DND-41 (cell line): Measurements from ENCODE around the gene CALHM6.

ENCODE experiments used
- ATAC-seq: fragments of 200-7000 bp; cut with Tn5 transposase; 3 replicates; pipeline ENCODE4 v1.9.1; 2021; ENCODE audit warnings: low read depth; ENCODE audit not compliant: insufficient read depth
- DNase-seq: peaks from one replicate; pipeline ENCODE4 v3.0.0-alpha.2; 2020
- H2AFZ ChIP-seq: 2 replicates; pipeline ENCODE4 v1.6.0; 2012; ENCODE audit warnings: low read depth, low read length
- H3K27ac ChIP-seq: 2 replicates; pipeline ENCODE4 v1.5.1; 2012; ENCODE audit warnings: low read length, inconsistent platforms
- H3K27me3 ChIP-seq: fragments of 200-600 bp; sonication (generic); 2 replicates; pipeline ENCODE4 v1.6.0; 2012; ENCODE audit warnings: low read length, mild to moderate bottlenecking, inconsistent platforms; ENCODE audit not compliant: insufficient read depth, poor library complexity
- H3K36me3 ChIP-seq: 2 replicates; pipeline ENCODE4 v1.5.1; 2012; ENCODE audit warnings: low read length, inconsistent platforms; ENCODE audit not compliant: insufficient read depth
- H3K4me1 ChIP-seq: 2 replicates; pipeline ENCODE4 v1.5.1; 2012; ENCODE audit warnings: mild to moderate bottlenecking, low read length; ENCODE audit not compliant: insufficient read depth
- H3K4me2 ChIP-seq: 2 replicates; pipeline ENCODE4 v1.6.0; 2012; ENCODE audit warnings: mild to moderate bottlenecking, moderate library complexity, low read length, inconsistent platforms; ENCODE audit not compliant: insufficient read depth
- H3K4me3 ChIP-seq, 2 experiments: fragments of 200-600 bp in 1 of 2; shearing (Covaris generic) in 1 of 2; 2 replicates each; pipeline ENCODE4 v1.5.1; 2012 to 2016; ENCODE audit warnings: inconsistent platforms in 2 of 2, low read length in 2 of 2, mild to moderate bottlenecking in 2 of 2, low read depth in 1 of 2, moderate library complexity in 1 of 2
- H3K79me2 ChIP-seq: 2 replicates; pipeline ENCODE4 v1.6.0; 2012; ENCODE audit warnings: low read length, inconsistent platforms; ENCODE audit not compliant: insufficient read depth
- H3K9ac ChIP-seq: 2 replicates; pipeline ENCODE4 v1.6.0; 2012; ENCODE audit warnings: low read depth, mild to moderate bottlenecking, inconsistent platforms, low read length, moderate library complexity
- H3K9me3 ChIP-seq: 2 replicates; pipeline ENCODE4 v1.5.1; 2012; ENCODE audit warnings: low read length, moderate library complexity, mild to moderate bottlenecking, inconsistent platforms; ENCODE audit not compliant: insufficient read depth, severe bottlenecking
- H4K20me1 ChIP-seq: 2 replicates; pipeline ENCODE4 v1.6.0; 2012; ENCODE audit warnings: low read length; ENCODE audit not compliant: insufficient read depth
- EZH2 ChIP-seq: IDR thresholded peaks from 3 replicates; pipeline ENCODE4 v1.6.1; 2012; ENCODE audit warnings: borderline replicate concordance, low read depth, mild to moderate bottlenecking, moderate library complexity, low read length, inconsistent platforms; ENCODE audit not compliant: severe bottlenecking
- TF ChIP-seq, protein P1 (sequence below): IDR thresholded peaks from 2 replicates; pipeline ENCODE4 v1.5.1; 2012; ENCODE audit warnings: borderline replicate concordance, low read length, moderate library complexity, mild to moderate bottlenecking; ENCODE audit not compliant: poor library complexity, severe bottlenecking; ENCODE audit errors: extremely low read depth

Gene CALHM6

GRCh38 chr6:116500969-116501433, 39.8 kb downstream of the CALHM6 start:
- Histone ChIP-seq H4K20me1 (no peaks in the 10 kb centered on the region), H3K4me2 (no peak overlapping the region)
- DNase-seq = no peak

DNA sequence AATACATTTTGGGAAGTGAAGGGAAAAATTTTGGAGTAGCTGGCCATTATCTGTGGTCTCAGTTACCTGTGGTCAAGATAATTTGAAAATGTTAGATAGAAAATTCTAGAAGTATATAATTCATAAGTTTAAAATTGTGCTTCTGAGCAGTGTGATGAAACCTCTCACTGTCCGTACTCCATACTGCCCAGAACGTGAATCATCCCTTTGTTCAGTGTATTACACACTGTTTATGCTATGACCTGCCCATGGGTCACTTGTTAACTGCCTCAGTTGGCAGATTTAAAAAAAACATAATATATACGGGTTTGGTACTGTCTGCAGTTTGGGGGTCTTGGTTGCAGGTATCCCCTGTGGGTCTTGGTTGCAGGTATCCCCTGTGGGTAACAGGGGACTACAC, 46.1 kb downstream of the CALHM6 start:
- H3K4me3 ChIP-seq = no peak overlapping the region
- DNase-seq = no peak
- ATAC-seq = no peak

More at GRCh38 chr6:116500969-116501433, 39.8 kb downstream of the CALHM6 start:
- Histone ChIP-seq H3K9ac (no peak overlapping the region), H3K79me2 (no peaks in the 10 kb centered on the region), H3K27me3 (peaks cover 3% of the 10 kb centered on the region), H3K4me3 (no peak overlapping the region), H3K4me1 (no peaks in the 10 kb centered on the region), H2AFZ (no peak overlapping the region), H3K36me3 (no peaks in the 10 kb centered on the region), H3K9me3 (no peaks in the 10 kb centered on the region), H3K27ac (no peak overlapping the region)
- TF ChIP-seq, protein P1, sequence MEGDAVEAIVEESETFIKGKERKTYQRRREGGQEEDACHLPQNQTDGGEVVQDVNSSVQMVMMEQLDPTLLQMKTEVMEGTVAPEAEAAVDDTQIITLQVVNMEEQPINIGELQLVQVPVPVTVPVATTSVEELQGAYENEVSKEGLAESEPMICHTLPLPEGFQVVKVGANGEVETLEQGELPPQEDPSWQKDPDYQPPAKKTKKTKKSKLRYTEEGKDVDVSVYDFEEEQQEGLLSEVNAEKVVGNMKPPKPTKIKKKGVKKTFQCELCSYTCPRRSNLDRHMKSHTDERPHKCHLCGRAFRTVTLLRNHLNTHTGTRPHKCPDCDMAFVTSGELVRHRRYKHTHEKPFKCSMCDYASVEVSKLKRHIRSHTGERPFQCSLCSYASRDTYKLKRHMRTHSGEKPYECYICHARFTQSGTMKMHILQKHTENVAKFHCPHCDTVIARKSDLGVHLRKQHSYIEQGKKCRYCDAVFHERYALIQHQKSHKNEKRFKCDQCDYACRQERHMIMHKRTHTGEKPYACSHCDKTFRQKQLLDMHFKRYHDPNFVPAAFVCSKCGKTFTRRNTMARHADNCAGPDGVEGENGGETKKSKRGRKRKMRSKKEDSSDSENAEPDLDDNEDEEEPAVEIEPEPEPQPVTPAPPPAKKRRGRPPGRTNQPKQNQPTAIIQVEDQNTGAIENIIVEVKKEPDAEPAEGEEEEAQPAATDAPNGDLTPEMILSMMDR = no peak
- no peak for TF ChIP-seq EZH2
- ATAC-seq = no peak

DNA sequence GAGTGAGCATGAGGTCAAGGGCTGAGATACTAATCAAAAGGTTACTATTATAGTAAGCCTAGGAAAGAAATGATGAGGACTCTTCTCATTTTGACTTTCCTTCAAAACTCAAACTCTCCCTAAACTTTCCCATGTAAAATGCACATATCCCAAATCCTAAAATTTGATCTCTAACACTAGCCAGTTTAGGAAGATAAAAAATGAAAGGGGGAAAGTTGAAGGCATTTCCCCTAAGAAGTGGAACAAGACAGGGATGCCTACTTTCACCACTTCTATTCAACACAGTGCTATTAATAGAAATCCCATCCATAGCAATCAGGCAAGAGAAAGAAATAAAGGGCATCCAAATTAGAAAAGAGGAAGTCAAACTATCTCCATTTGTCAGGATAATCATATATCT, 47.4 kb downstream of the CALHM6 start:
- Histone ChIP-seq H3K4me1 (no peaks in the 10 kb centered on the region), H3K36me3 (no peaks in the 10 kb centered on the region)

More for the DNA sequence above, 46.1 kb downstream of the CALHM6 start:
- H2AFZ ChIP-seq = no peak overlapping the region
- no peak overlapping the region for H3K9ac ChIP-seq
- H3K27ac ChIP-seq = no peak overlapping the region
- no peaks in the 10 kb centered on the region for H3K27me3 ChIP-seq
- H3K36me3 ChIP-seq = no peaks in the 10 kb centered on the region
- no peaks in the 10 kb centered on the region for H3K79me2 ChIP-seq
- no peak overlapping the region for H3K4me2 ChIP-seq
- no peaks in the 10 kb centered on the region for H4K20me1 ChIP-seq
- no peaks in the 10 kb centered on the region for H3K4me1 ChIP-seq
- TF ChIP-seq EZH2 = no peak
- TF ChIP-seq, protein P1 = no peak
- H3K9me3 ChIP-seq = no peaks in the 10 kb centered on the region

More for the DNA sequence above, 47.4 kb downstream of the CALHM6 start:
- no peak overlapping the region for H3K9ac ChIP-seq
- H3K27me3 ChIP-seq = no peaks in the 10 kb centered on the region
- no peak overlapping the region for H3K4me3 ChIP-seq
- no peak overlapping the region for H2AFZ ChIP-seq
- no peaks in the 10 kb centered on the region for H3K79me2 ChIP-seq
- no peaks in the 10 kb centered on the region for H4K20me1 ChIP-seq
- H3K4me2 ChIP-seq = no peak overlapping the region
- H3K27ac ChIP-seq = no peak overlapping the region
- no peak for ATAC-seq
- no peak for DNase-seq
- H3K9me3 ChIP-seq = no peaks in the 10 kb centered on the region
- TF ChIP-seq EZH2 = no peak
- TF ChIP-seq, protein P1 = no peak
